ENCODE measurements around the gene ICE1. TPM values are rescaled to one million over a fixed set of nuclear protein-coding genes. Genes with fewer than 3 reads are reported as not detected.

The ICE1 gene
- total RNA-seq, 1 donor, result 35.4 TPM

DNA sequence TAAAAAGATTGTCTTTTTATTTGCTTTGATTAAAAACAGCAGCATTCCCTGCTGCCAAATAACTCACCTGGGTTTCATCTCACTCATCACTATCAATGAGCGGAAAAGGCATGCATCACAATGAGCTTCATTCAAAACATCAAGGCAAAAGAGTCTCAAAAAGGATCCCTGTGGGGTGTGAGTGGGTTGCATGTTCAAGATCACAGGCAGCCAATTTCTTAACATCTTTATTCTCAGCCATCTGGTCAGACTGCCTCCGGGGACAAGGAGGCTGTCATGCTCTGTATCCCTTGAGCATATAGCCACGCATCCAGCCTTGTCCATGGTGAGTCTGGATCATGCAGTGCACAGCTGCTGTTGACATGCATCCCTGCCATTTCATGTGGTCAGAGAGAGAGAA, 117.1 kb downstream of the ICE1 start:
- TF ChIP-seq, protein P1, sequence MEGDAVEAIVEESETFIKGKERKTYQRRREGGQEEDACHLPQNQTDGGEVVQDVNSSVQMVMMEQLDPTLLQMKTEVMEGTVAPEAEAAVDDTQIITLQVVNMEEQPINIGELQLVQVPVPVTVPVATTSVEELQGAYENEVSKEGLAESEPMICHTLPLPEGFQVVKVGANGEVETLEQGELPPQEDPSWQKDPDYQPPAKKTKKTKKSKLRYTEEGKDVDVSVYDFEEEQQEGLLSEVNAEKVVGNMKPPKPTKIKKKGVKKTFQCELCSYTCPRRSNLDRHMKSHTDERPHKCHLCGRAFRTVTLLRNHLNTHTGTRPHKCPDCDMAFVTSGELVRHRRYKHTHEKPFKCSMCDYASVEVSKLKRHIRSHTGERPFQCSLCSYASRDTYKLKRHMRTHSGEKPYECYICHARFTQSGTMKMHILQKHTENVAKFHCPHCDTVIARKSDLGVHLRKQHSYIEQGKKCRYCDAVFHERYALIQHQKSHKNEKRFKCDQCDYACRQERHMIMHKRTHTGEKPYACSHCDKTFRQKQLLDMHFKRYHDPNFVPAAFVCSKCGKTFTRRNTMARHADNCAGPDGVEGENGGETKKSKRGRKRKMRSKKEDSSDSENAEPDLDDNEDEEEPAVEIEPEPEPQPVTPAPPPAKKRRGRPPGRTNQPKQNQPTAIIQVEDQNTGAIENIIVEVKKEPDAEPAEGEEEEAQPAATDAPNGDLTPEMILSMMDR (IDR thresholded peaks at IDR 0.05; ENCODE audit: insufficient read depth, low read depth, low read length), result no peak
- no peak for DNase-seq (ENCODE audit: low read depth)
- no peak overlapping the region for H3K4me3 ChIP-seq (ENCODE audit: low read depth, low read length)

Data from fibroblast of villous mesenchyme (primary cell).